K562 (cell line): ENCODE results near the gene EMD. TPM values are rescaled to one million over a fixed set of nuclear protein-coding genes. Genes with fewer than 3 reads are reported as not detected.

Experiments
- BCOR ChIP-seq: fragments of 450-650 bp; IDR thresholded peaks from 2 replicates; pipeline ENCODE4 v1.6.1; 2016
- CREB3L1 ChIP-seq: fragments of 450-650 bp; IDR thresholded peaks from 2 replicates; pipeline ENCODE4 v1.6.1; 2014; ENCODE audit warnings: low read depth, mild to moderate bottlenecking, moderate library complexity, borderline replicate concordance
- ETV5 ChIP-seq: sonication (generic); formaldehyde crosslinking; IDR thresholded peaks from 2 replicates; pipeline ENCODE4 v1.4.0; 2020; ENCODE audit warnings: low read depth, mild to moderate bottlenecking, missing genetic modification reagents
- EWSR1 ChIP-seq: fragments of 450-650 bp; IDR thresholded peaks from 2 replicates; pipeline ENCODE4 v1.6.1; 2018; ENCODE audit warnings: borderline replicate concordance, mild to moderate bottlenecking, low read depth, moderate library complexity; ENCODE audit not compliant: partially characterized antibody
- GATAD2A ChIP-seq: fragments of 450-650 bp; IDR thresholded peaks from 2 replicates; pipeline ENCODE4 v1.6.1; 2017
- GATAD2B ChIP-seq: fragments of 450-650 bp; IDR thresholded peaks from 2 replicates; pipeline ENCODE4 v1.6.1; 2017; ENCODE audit warnings: mild to moderate bottlenecking, borderline replicate concordance
- JUNB ChIP-seq: fragments of 450-650 bp; formaldehyde crosslinking; conservative IDR thresholded peaks from 2 replicates; pipeline ENCODE4 v1.4.0; 2020; ENCODE audit warnings: mild to moderate bottlenecking
- MAX ChIP-seq: sonication (generic); formaldehyde crosslinking; IDR thresholded peaks from 2 replicates; pipeline ENCODE4 v1.9.0; 2022; ENCODE audit warnings: mild to moderate bottlenecking, missing genetic modification reagents
- MAZ ChIP-seq, 2 experiments: fragments of 450-650 bp in 1 of 2; sonication (generic) in 1 of 2; formaldehyde crosslinking; IDR thresholded peaks in 1 of 2; conservative IDR thresholded peaks in 1 of 2; 2 replicates each; pipeline versions ENCODE4 v1.4.0 to v1.5.0; 2020; ENCODE audit warnings: mild to moderate bottlenecking in 1 of 2, missing genetic modification reagents in 1 of 2
- MBD2 ChIP-seq: sonication (generic); IDR thresholded peaks from 2 replicates; pipeline ENCODE4 v1.6.1; 2016; ENCODE audit warnings: low read depth, borderline replicate concordance
- PRDM10 ChIP-seq: fragments of 450-650 bp; IDR thresholded peaks from 2 replicates; pipeline ENCODE4 v1.6.1; 2018; ENCODE audit not compliant: partially characterized antibody
- RFX1 ChIP-seq: fragments of 450-650 bp; IDR thresholded peaks from 2 replicates; pipeline ENCODE4 v1.6.1; 2016; ENCODE audit warnings: mild to moderate bottlenecking, moderate library complexity
- VEZF1 ChIP-seq: fragments of 200-800 bp; sonication (Bioruptor generic); IDR thresholded peaks from 2 replicates; pipeline ENCODE4 v1.6.1; 2017; ENCODE audit warnings: missing genetic modification characterization, missing compliant biosample characterization
- YY1 ChIP-seq, 3 experiments: IDR thresholded peaks; 2 replicates each; pipeline ENCODE4 v1.6.1; 2011; ENCODE audit warnings: low read length in 2 of 3, mild to moderate bottlenecking in 2 of 3, moderate library complexity in 2 of 3, borderline replicate concordance in 1 of 3, control low read depth in 1 of 3, low read depth in 1 of 3; ENCODE audit not compliant: insufficient read depth in 3 of 3, insufficient replicate concordance in 2 of 3, control insufficient read depth in 1 of 3, insufficient read length in 1 of 3; ENCODE audit errors: extremely low read depth in 1 of 3
- ZFX ChIP-seq: sonication (generic); formaldehyde crosslinking; IDR thresholded peaks from 2 replicates; pipeline ENCODE4 v1.8.0; 2022; ENCODE audit warnings: mild to moderate bottlenecking, missing genetic modification reagents, moderate library complexity
- ZNF12 ChIP-seq: sonication (generic); formaldehyde crosslinking; IDR thresholded peaks from 2 replicates; pipeline ENCODE4 v1.4.0; 2020; ENCODE audit warnings: mild to moderate bottlenecking, missing genetic modification reagents
- ZNF124 ChIP-seq: sonication (generic); formaldehyde crosslinking; IDR thresholded peaks from 2 replicates; pipeline ENCODE4 v1.8.1; 2022; ENCODE audit warnings: missing genetic modification reagents
- ZNF24 ChIP-seq: fragments of 450-650 bp; IDR thresholded peaks from 2 replicates; pipeline ENCODE4 v1.6.1; 2016
- ZNF41 ChIP-seq: fragments of 250-450 bp; sonication (Bioruptor Pico); conservative IDR thresholded peaks from 2 replicates; pipeline ENCODE4 v1.4.0; 2020; ENCODE audit warnings: mild to moderate bottlenecking
- ZNF696 ChIP-seq: fragments of 250-450 bp; sonication (Bioruptor Pico); conservative IDR thresholded peaks from 2 replicates; pipeline ENCODE4 v1.4.0; 2020; ENCODE audit warnings: mild to moderate bottlenecking, moderate library complexity
- ZNF707 ChIP-seq: fragments of 250-450 bp; sonication (Bioruptor Pico); conservative IDR thresholded peaks from 2 replicates; pipeline ENCODE4 v1.8.0; 2022; ENCODE audit warnings: inconsistent platforms, mild to moderate bottlenecking, moderate library complexity
- ZNF79 ChIP-seq: fragments of 250-450 bp; sonication (Bioruptor Pico); IDR thresholded peaks from 2 replicates; pipeline ENCODE4 v1.4.0; 2020; ENCODE audit warnings: low read depth, mild to moderate bottlenecking, moderate library complexity
- polyA plus RNA-seq, 8 experiments: library from polyadenylated mRNA; depleted of rRNA in 4 of 8; stranded (reverse) in 5 of 8; unstranded in 3 of 8; fragments of >200 nt; fragmentation: Nextera tagmentation in 2 of 8; fragmentation: Illumina TruSeq in 1 of 8; extraction: Ambion mirVana in 2 of 8; extraction: Trizol in 1 of 8; gene quantifications; 2 replicates each; pipeline versions ENCODE4 v1.2.1 to v1.2.3, GENCODE V29; 2011 to 2014; ENCODE audit warnings: inconsistent platforms in 1 of 8, missing spikeins in 1 of 8
- total RNA-seq, 7 experiments: library from RNA; depleted of rRNA in 6 of 7; stranded (reverse); fragments of >200 nt in 6 of 7; fragmentation: Illumina TruSeq in 2 of 7; extraction: Trizol in 2 of 7; gene quantifications; 2 replicates each; pipeline versions ENCODE4 v1.2.1 to v1.2.3, GENCODE V29; 2011 to 2021; ENCODE audit warnings: low replicate concordance in 1 of 7

Gene EMD
- total and polyA plus RNA-seq, 9 of the 15 experiments (the other 6 are each of a cell fraction or from before 2014, with no cell fraction given): 2.3 to 206 (median 61.9) TPM

GRCh38 chrX:154409222-154409871 is 30.3 kb downstream of the EMD start, which contains the start of gene DNASE1L1 (continued):
- TF ChIP-seq CREB3L1 (no peak), BCOR (no peak), JUNB (CRISPR knock-in tag) (0 out of 2 replicates have a peak, but pooled peaks have one; percentile 23), ZNF696 (no peak), PRDM10 (no peak), GATAD2A (0 out of 2 replicates have a peak, but pooled peaks have one; percentile 49), ZNF24 (no peak), ZNF124 (CRISPR knock-in tag) (no peak), EWSR1 (no peak), MBD2 (0 out of 2 replicates have a peak, but pooled peaks have one; percentile 31), GATAD2B (no peak), ZNF41 (no peak), RFX1 (no peak), ZNF12 (CRISPR knock-in tag) (no peak), YY1 (IDR thresholded peaks at IDR 0.05; ENCODE audit: borderline replicate concordance in 1 of 3, control insufficient read depth in 1 of 3, extremely low read depth in 1 of 3, insufficient read depth in 3 of 3, insufficient read length in 1 of 3, insufficient replicate concordance in 2 of 3, low read depth in 1 of 3, low read length in 2 of 3) (no peak), ZFX (peak; percentile 56), MAX (peak; percentile 38; the same call in 1 of the 2 replicates), ETV5 (CRISPR knock-in tag) (no peak), MAZ (CRISPR knock-in tag; conservative IDR thresholded peaks at IDR 0.05 in 1 of 2, IDR thresholded peaks at IDR 0.05 in 1 of 2) (0 out of 4 replicates have a peak, but pooled peaks of 1 of the 2 experiments have one; percentile 17), ZNF707 (no peak), VEZF1 (CRISPR knock-in tag) (peak; percentile 82), ZNF79 (CRISPR knock-in tag) (no peak)
